GM18507 (cell line): ENCODE measurements around the gene ZNF45.
"Not testable (repeated sequence)": the region's sequence is repeated elsewhere in the genome, so short reads cannot be mapped to it uniquely, and the experiment has no call there.

Experiments
- DNase-seq: peaks from one replicate; pipeline ENCODE4 v3.0.0; 2011; ENCODE audit warnings: low read depth; ENCODE audit not compliant: insufficient read length; ENCODE audit errors: extremely low spot score
- FAIRE-seq: peaks from 2 replicates; lab custom pipeline; 2011; peaks lifted over from hg19 to GRCh38; lab: Jason Lieb, UNC

The ZNF45 gene

GRCh38 chr19:43923875-43924274, 11.2 kb downstream of the ZNF45 start:
- FAIRE-seq (peak; percentile 9), DNase-seq (no peak)

- FAIRE-seq, result no peak
- no peak for DNase-seq
These were observed 21.0 kb downstream of the ZNF45 start for GRCh38 chr19:43914051-43914450.

GRCh38 chr19:43913383-43913782, 21.7 kb downstream of the ZNF45 start:
- FAIRE-seq (no peak), DNase-seq (no peak)

- FAIRE-seq, result no peak
- no peak for DNase-seq
These were observed 24.2 kb downstream of the ZNF45 start for GRCh38 chr19:43910884-43911283.

DNA sequence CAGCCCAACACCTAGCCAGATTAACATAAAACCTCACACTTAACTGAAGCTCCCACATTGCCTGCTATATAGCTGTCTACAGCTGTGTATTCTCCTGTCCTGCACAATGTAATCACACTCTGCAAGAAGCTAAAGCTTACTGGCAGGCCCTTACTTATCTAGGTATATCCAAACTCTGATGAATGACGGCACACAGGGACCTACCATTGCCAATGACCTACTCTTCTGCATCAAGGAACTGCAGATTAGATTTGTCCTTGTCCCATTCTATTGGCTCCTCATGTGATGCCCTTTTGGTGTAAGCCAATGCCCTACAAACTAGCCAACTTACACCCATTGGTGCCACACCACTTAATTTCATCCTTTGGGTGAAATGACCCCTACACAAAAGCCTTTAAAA, 26.4 kb downstream of the ZNF45 start:
- DNase-seq, result no peak
- no peak for FAIRE-seq

DNA sequence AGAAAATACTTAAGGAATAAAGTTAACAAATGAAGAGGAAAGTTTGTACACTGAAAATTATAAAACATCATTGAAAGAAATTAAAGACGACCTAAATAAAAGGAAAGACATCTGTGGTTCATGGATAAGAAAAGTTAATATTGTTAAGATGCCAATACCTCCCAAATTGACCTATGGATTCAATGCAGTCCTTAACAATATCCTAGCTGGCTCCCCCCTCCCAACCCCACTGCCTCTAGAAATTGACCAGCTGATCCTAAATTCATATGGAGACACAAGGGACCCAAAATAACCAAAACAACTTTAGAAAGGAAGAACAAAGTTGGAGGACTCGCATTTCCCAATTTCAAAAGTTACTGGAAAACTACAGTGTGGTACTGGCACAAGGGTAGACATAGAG, 28.3 kb downstream of the ZNF45 start:
- DNase-seq (no peak), FAIRE-seq (no peak)

GRCh38 chr19:43905897-43906296, 29.2 kb downstream of the ZNF45 start:
- FAIRE-seq, result no peak
- DNase-seq, result no peak

DNA sequence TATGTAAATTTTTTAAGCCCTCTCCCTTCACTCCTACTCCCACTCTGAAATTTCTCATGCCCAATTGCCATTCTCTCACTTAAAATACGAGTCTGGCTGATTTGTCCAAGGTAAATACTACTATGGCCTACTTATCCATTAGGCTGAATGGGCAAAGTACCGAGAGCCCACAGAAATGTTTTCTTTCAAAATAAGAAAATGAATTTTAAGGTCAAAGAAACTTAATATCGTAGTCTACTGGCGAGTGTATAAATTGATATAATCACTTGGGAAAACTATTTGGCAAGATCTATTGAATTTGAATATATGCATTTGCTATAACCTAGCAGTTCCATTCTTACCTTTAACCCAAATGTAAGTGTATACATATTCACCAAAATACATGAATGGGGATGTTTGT, 32.7 kb downstream of the ZNF45 start:
- DNase-seq, result no peak
- no peak for FAIRE-seq

GRCh38 chr19:43901395-43902390, 33.4 kb downstream of the ZNF45 start:
- DNase-seq (peak; percentile 46), FAIRE-seq (peak; percentile 77)

- FAIRE-seq, result no peak
- no peak for DNase-seq
These were observed 39.3 kb downstream of the ZNF45 start for GRCh38 chr19:43895727-43896308.

DNA sequence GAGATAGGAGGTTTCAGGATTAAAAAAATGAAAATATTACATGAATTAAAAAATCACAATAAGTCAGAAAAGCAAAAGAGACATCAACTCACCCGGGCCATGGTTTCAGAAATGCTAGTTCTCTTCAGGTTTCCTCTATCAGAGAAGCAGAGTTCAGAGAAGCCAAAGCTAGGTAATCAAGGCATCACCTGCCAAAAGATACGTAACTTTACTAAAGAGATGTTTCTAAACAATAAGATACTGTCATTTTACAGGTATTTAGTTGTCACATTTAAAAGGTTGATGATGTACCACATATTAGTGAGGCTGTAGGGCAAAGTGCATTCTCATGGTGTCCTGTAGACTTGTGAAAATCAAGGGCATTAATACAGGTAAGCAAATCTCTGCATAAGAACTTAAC, 51.2 kb downstream of the ZNF45 start, which contains the start of gene ZNF404:
TSS of gene ZNF404 (minus strand) at position 101 of the 400 bp plus-strand sequence.
- FAIRE-seq (no peak), DNase-seq (no peak)

DNA sequence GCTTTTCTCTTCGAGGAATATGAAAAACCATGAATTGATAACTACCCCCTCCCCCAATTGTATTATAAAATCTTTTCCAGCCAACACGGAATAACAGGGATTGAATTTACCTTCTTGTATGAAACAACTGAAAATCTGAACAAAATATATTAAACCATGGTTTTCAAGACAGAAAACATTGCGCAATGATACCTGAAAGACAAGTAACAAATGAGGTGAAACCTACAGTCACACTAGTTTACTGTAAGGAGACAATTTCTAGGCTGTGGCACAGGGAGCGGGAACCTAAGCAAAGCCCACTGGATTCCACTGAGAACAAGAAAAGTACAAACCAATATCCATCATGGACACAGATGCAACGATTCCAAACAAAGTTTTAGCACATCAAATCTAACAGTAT, 54.6 kb downstream of the ZNF45 start:
- FAIRE-seq (no peak), DNase-seq (no peak)

- no peak for FAIRE-seq
- DNase-seq, result no peak
These were observed 62.3 kb downstream of the ZNF45 start for GRCh38 chr19:43872547-43873336.

GRCh38 chr19:43866923-43867322, 68.2 kb downstream of the ZNF45 start:
- DNase-seq, FAIRE-seq: not testable (repeated sequence)
